ENCODE results near the gene RNF135. TPM values are rescaled to one million over a fixed set of nuclear protein-coding genes. Genes with fewer than 3 reads are reported as not detected.
"Not testable (repeated sequence)": the region's sequence is repeated elsewhere in the genome, so short reads cannot be mapped to it uniquely, and the experiment has no call there.

RNF135 gene, protein sequence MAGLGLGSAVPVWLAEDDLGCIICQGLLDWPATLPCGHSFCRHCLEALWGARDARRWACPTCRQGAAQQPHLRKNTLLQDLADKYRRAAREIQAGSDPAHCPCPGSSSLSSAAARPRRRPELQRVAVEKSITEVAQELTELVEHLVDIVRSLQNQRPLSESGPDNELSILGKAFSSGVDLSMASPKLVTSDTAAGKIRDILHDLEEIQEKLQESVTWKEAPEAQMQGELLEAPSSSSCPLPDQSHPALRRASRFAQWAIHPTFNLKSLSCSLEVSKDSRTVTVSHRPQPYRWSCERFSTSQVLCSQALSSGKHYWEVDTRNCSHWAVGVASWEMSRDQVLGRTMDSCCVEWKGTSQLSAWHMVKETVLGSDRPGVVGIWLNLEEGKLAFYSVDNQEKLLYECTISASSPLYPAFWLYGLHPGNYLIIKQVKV
- polyA plus RNA-seq (ENCODE audit: insufficient read depth in 1 of 5, insufficient read length in 5 of 5, low replicate concordance in 1 of 5), result 10 to 100 TPM; 14.8 to 17.6 (median 17.1) TPM
- long read RNA-seq, donor 1, partial matches to known transcripts, result 0 of 6 reads
- long read RNA-seq, donor 1, other reads (novel, unspliced or antisense), result 0 of 6 reads
- long read RNA-seq, donor 2, partial matches to known transcripts, result 0 of 6 reads
- long read RNA-seq, donor 2, other reads (novel, unspliced or antisense), result 0 of 6 reads
- long read RNA-seq, donor 3, partial matches to known transcripts, result 0 of 4 reads
- long read RNA-seq, donor 3, other reads (novel, unspliced or antisense), result 0 of 4 reads
- long read RNA-seq, donor 4, partial matches to known transcripts, result 0 of 4 reads
- long read RNA-seq, donor 4, other reads (novel, unspliced or antisense), result 0 of 4 reads
- long read RNA-seq, donor 5, partial matches to known transcripts, result 136 of 142 reads
- long read RNA-seq, donor 5, other reads (novel, unspliced or antisense), result 0 of 142 reads
- long read RNA-seq, donor 6, partial matches to known transcripts, result 0 of 5 reads
- long read RNA-seq, donor 6, other reads (novel, unspliced or antisense), result 0 of 5 reads
- long read RNA-seq, donor 7, transcript RNF135-202 (5 exons, 2,892 nt), result major isoform, 7 of 12 reads
- long read RNA-seq, donor 7, partial matches to known transcripts, result 0 of 12 reads
- long read RNA-seq, donor 7, other reads (novel, unspliced or antisense), result 0 of 12 reads
- long read RNA-seq, donor 8, partial matches to known transcripts, result 0 of 6 reads
- long read RNA-seq, donor 8, other reads (novel, unspliced or antisense), result 0 of 6 reads

DNA sequence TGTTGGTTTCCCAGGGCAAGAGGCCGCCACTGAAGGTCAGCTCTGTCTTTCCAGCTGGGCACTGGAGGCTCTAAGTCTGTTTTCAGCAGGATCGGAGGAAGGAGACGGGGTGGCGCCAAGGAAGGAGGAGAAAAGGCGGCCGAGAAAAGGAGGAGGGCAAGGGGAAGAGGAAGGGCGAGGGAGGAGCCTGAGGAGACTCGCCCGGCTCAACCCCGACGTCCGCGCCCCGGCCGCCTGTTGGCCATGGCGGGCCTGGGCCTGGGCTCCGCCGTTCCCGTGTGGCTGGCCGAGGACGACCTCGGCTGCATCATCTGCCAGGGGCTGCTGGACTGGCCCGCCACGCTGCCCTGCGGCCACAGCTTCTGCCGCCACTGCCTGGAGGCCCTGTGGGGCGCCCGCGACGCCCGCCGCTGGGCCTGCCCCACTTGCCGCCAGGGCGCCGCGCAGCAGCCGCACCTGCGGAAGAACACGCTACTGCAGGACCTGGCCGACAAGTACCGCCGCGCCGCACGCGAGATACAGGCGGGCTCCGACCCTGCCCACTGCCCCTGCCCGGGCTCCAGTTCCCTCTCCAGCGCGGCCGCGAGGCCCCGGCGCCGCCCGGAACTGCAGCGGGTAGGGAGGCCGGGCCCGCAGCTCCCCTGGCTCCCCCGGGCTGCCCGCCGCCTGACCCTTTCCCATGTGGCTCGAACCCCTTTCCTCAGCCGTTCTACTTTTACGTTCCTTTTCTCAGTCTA, at the start of gene RNF135:
Gene RNF135, plus strand, starts transcription at position 209 of the 737 bp plus-strand sequence. Its CDS starts 35 bp downstream, at position 244.
- peak; percentile 85 for DNase-seq

- DNase-seq, result no peak
Observed at GRCh38 chr17:30921544-30922196, 49.2 kb upstream of the RNF135 start, which contains the start of gene ADAP2. ADAP2 (plus strand) TSS chr17:30921945; CDS start chr17:30922015, 70 bp downstream.

- no peak for DNase-seq
Observed at GRCh38 chr17:30922235-30923030, 48.4 kb upstream of the RNF135 start.

DNA sequence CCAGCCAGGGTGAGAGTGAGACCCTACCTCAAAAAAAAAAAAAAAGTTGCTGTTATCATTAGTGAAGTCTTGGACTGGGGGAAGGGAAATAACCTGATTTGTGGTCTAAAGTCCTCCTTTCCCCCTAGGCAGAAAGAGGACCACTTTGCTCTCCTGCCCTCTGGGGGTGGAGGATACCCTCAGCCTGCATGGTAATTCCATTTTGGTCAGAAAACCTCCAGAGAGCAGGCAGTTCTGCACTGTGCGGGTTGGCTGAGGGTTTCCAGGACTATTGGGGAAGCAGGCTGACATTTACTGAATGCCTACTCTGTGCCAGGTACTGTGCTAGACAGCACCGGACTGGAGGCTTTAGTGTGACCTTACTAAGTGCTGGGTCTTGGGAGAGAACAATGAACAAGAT, 46.5 kb upstream of the RNF135 start:
- DNase-seq, result no peak

- DNase-seq, result no peak
Observed at GRCh38 chr17:30926516-30926915, 44.3 kb upstream of the RNF135 start.

GRCh38 chr17:30927756-30928155, 43.1 kb upstream of the RNF135 start:
- DNase-seq, result no peak

DNA sequence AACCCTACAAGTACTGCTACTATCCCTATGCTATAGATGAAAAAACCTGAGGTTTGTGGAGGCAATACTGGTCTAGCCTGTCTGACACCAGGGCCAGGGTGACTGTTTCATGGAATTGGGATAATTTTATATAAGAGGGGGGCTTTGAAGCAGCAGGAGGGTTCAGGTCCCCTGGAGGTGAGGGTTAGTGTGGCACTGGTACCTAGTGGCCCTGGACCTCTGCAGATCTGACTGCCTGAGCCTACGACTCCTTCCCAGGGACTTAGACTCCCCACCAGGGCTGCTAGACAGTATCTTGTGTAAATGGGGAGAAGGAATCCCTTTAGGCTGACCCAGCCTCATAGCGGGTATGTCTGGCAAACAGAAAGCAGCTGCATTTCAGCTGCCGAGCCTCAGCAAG, 42.3 kb upstream of the RNF135 start:
- no peak for DNase-seq

GRCh38 chr17:30929081-30929633, 41.7 kb upstream of the RNF135 start:
- DNase-seq, result no peak

DNA sequence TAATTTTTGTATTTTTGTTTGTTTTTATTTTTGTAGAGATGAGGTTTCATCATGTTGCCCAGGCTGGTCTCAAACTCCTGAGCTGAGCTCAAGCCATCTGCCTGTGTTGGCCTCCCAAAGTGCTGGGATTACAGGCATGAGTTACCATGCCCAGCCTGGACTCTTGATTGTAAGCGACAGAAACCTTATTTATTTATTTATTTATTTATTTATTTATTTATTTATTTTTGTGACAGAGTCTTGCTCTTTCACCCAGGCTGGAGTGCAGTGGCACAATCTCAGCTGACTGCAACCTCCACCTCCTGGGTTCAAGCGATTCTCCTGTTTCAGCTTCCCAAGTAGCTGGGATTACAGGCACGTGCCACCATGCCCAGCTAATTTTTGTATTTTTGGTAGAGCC, 41.0 kb upstream of the RNF135 start:
- DNase-seq, result not testable (repeated sequence)

GRCh38 chr17:30930495-30930894, 40.3 kb upstream of the RNF135 start:
- DNase-seq, result no peak

DNA sequence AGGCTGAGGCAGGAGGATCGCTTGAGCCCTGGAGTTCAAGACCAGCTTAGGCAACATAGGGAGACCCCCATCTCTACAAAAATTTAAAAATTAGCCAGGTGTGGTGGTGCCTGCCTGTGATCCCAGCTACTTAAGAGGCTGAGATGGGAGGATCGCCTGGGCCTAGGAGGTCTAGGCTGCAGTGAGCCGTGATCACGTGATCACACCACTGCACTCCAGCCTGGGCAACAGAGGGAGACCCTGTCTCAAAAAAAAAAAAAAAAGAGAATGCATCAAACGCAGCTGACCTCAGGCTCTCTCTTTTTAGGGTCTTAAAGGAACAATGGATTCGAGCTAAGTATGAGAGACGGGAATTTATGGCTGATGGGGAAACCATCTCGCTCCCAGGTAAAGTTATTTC, 39.3 kb upstream of the RNF135 start:
- DNase-seq, result not testable (repeated sequence)

GRCh38 chr17:30933966-30934365, 36.9 kb upstream of the RNF135 start:
- DNase-seq, result no peak

GRCh38 chr17:30939051-30939689, 31.7 kb upstream of the RNF135 start:
- DNase-seq, result no peak

DNA sequence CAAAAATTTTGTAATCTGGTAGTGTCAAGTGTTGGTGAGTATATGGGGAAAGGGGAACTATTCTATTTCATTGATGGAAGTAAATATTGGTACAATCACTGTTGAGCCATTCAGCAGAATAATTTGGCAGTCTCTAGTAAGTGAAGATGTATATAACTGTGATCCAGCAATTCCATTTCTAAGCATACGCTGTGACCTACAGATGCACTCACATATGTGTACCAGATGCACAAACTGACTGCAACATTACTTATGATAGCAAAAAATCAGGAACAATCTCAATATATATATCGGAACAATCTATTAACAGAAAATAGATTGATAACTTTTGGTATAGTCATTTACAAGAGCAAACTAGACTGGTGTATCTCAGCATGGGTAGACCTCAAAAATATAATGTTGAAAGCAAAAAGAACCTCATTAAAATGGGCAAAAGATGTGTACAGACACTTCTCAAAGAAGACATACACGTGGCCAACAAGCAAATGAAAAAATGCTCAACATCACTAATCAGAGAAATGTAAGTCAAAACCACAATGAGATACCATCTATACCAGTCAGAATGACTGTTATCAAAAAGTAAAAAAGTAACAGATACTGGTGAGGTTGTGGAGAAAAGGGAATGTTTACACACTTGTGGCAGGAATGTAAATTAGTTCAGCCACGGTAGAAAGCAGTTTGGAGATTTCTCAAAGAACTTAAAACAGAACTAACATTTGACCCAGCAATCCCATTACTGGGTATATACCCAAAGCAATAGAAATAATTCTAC, 28.3 kb upstream of the RNF135 start:
- DNase-seq, result no peak

- DNase-seq, result no peak
Observed at GRCh38 chr17:30947796-30948195, 23.0 kb upstream of the RNF135 start.

GRCh38 chr17:30950189-30950588, 20.6 kb upstream of the RNF135 start:
- DNase-seq, result no peak

GRCh38 chr17:30950669-30951399, 20.0 kb upstream of the RNF135 start:
- peak; percentile 52 to 73 for DNase-seq
